IPS-18a (cell line): ENCODE measurements around the gene BCL10.

Experiments used
- H3K27ac ChIP-seq: one replicate; pipeline ENCODE4 v1.5.1; 2013; ENCODE audit warnings: low read length
- H3K27me3 ChIP-seq: one replicate; pipeline ENCODE4 v1.6.1; 2013; ENCODE audit warnings: mild to moderate bottlenecking, low read length; ENCODE audit not compliant: control insufficient read depth, insufficient read depth
- H3K36me3 ChIP-seq: one replicate; pipeline ENCODE4 v1.6.1; 2013; ENCODE audit warnings: low read depth, low read length; ENCODE audit not compliant: control insufficient read depth
- H3K4me1 ChIP-seq: one replicate; pipeline ENCODE4 v1.6.1; 2013; ENCODE audit warnings: low read depth, low read length; ENCODE audit not compliant: control insufficient read depth
- H3K4me3 ChIP-seq: one replicate; pipeline ENCODE4 v1.5.1; 2013; ENCODE audit warnings: low read length
- H3K9ac ChIP-seq: one replicate; pipeline ENCODE4 v1.6.1; 2013; ENCODE audit warnings: mild to moderate bottlenecking, low read length, moderate library complexity
- H3K9me3 ChIP-seq: one replicate; pipeline ENCODE4 v1.6.1; 2013; ENCODE audit warnings: low read depth, low read length; ENCODE audit not compliant: control insufficient read depth

The BCL10 gene

DNA sequence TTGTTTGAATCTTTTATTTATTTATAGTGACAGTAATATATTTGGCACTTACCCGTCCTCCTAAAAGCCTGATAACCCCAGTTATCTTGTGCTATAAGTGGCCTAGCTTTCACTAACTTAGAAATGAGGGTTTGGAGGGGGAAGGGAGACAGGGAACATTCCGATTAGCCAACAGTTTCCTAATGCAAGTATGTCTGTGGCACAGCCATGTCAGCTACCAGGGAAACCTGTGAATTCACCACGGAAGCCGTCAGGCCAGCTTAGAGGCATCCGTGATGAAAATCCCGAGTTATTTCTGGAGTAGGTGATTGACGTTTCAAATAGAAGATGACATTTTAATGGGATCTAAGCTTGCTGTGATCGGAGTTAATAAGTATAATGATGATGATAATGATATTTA lies 39.4 kb upstream of the BCL10 start:
- no peaks in the 10 kb centered on the region for H3K4me1 ChIP-seq
- no peaks in the 10 kb centered on the region for H3K36me3 ChIP-seq
- no peaks in the 10 kb centered on the region for H3K9me3 ChIP-seq
- H3K4me3 ChIP-seq = no peak overlapping the region
- H3K27me3 ChIP-seq = no peaks in the 10 kb centered on the region
- no peak overlapping the region for H3K27ac ChIP-seq
- H3K9ac ChIP-seq = no peak overlapping the region

DNA sequence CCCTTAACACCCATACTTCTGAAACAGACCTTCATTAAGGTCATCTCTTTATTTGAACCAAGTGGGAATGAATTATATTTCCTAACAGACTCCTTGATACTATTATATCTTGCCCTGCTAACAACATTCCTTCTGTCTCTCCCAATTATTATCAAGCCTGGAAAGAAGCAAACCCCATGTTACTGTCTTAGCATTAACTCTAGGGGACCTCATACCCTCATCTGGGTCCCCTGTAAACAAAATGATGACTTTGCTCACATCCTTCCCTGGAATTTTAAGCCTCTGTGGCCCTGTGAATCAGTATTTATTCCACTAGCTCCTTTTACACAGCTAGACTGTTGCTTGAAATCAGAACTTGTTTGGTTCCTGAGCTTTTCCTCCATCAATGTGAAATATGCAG lies 38.3 kb upstream of the BCL10 start:
- H3K9ac ChIP-seq = no peak overlapping the region
- H3K4me1 ChIP-seq = no peaks in the 10 kb centered on the region
- H3K4me3 ChIP-seq = no peak overlapping the region
- no peaks in the 10 kb centered on the region for H3K36me3 ChIP-seq
- H3K27me3 ChIP-seq = no peaks in the 10 kb centered on the region
- no peaks in the 10 kb centered on the region for H3K9me3 ChIP-seq
- H3K27ac ChIP-seq = no peak overlapping the region

DNA sequence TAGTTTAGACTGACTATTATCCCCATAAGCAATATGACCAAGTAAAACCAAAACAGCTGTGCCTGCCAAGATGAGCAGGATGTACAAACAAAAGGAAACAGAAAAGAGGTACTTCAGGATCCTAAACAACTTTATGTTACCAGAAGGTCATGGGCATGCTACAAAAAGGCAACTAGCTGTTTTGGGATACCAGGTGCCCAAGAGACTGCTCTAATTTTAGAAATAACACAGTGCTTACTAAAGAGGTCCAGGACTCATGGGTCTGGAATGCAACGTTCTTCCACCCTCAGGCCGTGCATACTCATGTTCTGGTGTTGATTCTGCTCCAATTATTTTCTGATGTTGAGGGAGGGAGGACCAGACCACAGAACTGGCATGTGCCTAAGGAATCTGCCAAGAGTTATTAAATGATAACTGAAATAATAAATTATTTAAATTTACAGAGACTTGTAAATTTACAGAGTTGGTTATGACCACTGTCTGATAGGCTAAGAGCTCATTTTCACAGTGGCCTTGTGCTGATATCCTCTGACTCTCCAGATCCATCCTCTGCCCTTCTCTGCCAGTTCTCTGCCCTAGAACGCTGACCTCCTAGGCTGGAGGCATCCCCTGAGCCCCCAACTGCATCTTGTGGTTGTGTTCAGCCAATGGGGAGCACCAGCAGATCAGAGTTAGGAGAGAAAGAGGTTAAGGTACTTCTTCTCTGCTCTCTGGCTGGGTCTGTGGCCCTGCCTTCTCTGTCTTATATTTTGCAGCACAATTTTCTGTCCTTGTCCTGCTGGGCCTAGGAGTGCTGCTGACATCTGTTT lies 37.7 kb upstream of the BCL10 start:
- Histone ChIP-seq H3K27me3 (no peaks in the 10 kb centered on the region), H3K9me3 (no peaks in the 10 kb centered on the region), H3K9ac (no peak overlapping the region), H3K27ac (no peak overlapping the region), H3K4me3 (no peak overlapping the region), H3K36me3 (no peaks in the 10 kb centered on the region), H3K4me1 (no peaks in the 10 kb centered on the region)

DNA sequence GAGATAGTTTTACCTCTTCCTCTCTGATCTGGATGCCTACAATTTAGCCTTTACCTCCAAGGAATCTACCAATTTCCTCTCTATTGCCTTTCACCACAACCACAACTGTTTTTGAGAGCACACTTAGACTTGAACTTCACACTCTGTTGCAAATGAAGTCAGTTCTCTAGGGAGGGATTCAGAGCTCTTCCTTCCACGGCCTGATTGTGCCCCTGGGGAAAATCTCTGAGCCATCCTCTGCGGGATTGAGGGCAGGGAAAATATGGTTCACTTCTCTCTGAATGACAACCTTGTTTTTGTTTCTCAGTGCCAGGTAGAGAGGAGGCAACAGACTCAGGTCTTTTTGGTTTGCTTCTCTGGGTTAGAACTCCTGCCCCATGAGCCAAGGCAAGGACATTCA lies 35.4 kb upstream of the BCL10 start:
- no peaks in the 10 kb centered on the region for H3K27me3 ChIP-seq
- H3K4me3 ChIP-seq = no peak overlapping the region
- no peaks in the 10 kb centered on the region for H3K36me3 ChIP-seq
- H3K9ac ChIP-seq = no peak overlapping the region
- H3K27ac ChIP-seq = no peak overlapping the region
- H3K9me3 ChIP-seq = no peaks in the 10 kb centered on the region
- H3K4me1 ChIP-seq = peaks cover 10% of the 10 kb centered on the region

DNA sequence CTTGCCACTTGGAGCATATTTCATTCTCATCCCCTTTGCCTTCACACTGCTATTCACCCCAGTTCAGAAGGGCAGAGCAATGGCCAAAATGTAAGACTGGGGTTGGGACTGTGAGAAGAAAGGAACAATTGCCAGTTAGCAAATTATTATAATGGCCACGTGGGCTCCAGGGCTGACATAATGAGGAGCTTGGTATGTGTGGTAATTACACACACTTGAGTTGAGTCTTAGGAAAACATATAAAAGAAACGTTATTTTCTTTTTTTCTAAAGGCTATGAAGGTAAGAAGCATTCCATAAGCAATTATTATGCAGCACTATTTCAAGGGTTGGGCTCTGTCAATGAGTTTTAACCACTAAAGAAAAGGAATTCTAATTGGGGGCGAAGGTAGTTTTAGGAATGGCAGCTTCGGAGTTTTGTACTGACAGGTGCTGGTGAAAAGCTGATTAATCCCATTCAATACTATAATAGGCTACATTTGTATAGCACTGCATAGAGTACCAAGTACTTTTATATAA lies 32.5 kb upstream of the BCL10 start:
- H3K4me1 ChIP-seq = peaks cover 10% of the 10 kb centered on the region
- H3K36me3 ChIP-seq = no peaks in the 10 kb centered on the region
- no peaks in the 10 kb centered on the region for H3K27me3 ChIP-seq
- H3K9me3 ChIP-seq = no peaks in the 10 kb centered on the region
- H3K4me3 ChIP-seq = no peak overlapping the region
- no peak overlapping the region for H3K27ac ChIP-seq
- H3K9ac ChIP-seq = no peak overlapping the region

DNA sequence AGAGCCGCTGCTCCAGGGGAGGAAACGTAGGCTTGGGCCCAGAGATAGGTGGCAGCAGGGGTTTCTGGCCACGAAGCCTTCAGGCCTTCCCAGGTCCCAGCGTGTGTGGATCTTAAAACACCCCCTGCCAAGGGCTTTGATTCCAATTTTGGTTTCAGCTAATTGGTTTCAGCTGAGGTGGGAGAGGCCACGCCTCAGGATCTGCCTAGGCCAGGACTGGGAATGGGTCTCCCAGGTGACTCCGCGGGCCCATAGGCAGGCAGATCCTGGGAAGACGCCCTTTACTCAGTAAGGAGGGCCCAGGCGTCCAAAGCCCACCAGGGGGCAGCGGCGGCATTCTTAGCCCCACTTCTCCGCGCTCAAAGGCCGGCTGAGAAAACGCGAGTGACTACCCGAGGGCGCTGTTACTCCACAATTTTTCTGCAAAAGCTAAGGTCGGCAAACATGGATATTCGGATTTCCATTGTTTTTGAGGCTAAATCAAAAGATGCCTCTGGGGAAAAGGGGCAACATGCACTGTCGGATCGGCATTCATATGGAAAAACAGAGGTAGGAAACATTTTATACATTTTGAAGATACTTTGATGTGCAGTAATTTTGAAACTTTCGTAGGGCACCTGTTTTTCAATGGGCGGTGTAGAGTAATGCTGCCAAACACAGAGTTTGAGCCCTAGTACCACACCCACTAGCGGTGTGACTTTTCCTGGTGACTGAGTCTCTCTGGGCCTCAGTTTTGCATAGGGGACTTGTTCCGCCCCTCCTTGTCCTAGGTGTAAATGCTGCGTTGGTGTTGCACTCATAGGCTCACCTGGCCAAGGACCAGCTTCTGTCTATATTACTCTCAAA lies 31.8 kb upstream of the BCL10 start:
- Histone ChIP-seq H3K9ac (no peak overlapping the region), H3K9me3 (no peaks in the 10 kb centered on the region), H3K27me3 (no peaks in the 10 kb centered on the region), H3K27ac (no peak overlapping the region), H3K4me1 (peaks cover 10% of the 10 kb centered on the region), H3K36me3 (no peaks in the 10 kb centered on the region), H3K4me3 (peak overlapping the region; percentile 21)

DNA sequence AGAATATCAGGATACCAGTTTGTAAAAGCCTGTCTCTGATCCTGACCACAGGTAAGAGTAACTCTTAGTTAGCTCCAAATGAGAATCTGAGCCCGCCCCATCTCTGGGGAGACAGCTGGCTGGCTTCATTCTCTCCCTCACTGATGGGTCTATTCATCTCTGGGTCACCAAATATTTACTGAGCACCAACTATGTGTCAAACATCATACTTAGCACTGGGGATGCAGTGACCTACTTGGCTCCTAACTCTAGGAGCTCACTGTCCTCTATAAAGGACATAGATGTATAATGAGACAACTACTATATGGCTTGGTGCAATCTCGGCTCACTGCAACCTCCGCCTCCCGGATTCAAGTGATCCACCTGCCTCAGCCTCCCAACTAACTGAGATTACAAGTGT lies 29.8 kb upstream of the BCL10 start:
- no peak overlapping the region for H3K4me3 ChIP-seq
- H3K9ac ChIP-seq = no peak overlapping the region
- no peaks in the 10 kb centered on the region for H3K9me3 ChIP-seq
- H3K4me1 ChIP-seq = peaks cover 10% of the 10 kb centered on the region
- no peaks in the 10 kb centered on the region for H3K27me3 ChIP-seq
- H3K27ac ChIP-seq = no peak overlapping the region
- no peaks in the 10 kb centered on the region for H3K36me3 ChIP-seq

DNA sequence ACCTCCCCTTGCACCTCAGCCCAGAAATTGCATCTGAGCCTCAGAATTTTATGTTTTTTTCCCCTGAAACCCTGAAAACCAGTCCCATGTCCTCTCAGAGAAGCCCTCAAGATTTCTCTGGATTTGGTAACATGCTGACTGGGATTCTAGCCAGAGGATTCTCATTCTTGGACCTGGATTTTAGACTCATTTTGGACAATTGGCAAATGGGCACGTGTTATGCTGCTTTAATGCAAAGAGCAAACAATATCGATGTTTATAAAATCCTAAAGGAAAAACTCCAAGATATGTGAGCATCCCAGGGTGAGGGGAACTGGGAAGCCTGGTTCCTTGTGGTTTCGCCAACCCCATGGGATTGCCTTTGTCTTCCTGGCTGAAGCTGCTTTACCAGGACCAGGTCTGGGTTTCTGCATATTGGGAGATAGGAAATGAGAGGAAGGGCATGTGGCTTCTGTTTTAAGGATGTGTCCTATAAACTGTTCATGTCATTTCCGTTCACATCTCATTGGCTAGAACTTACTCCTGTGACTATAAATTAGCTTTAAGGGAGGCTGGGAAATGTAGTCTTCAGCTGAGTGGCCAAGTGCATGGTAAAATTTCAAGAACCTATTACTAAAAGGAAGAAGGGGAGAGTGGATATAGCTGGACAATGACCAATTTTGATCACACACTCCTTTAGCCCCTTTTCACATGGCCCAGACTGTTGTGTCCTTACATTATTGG lies 27.2 kb upstream of the BCL10 start:
- no peak overlapping the region for H3K9ac ChIP-seq
- H3K27ac ChIP-seq = no peak overlapping the region
- H3K9me3 ChIP-seq = no peaks in the 10 kb centered on the region
- peaks cover 8% of the 10 kb centered on the region for H3K4me1 ChIP-seq
- H3K27me3 ChIP-seq = no peaks in the 10 kb centered on the region
- no peak overlapping the region for H3K4me3 ChIP-seq
- H3K36me3 ChIP-seq = no peaks in the 10 kb centered on the region

DNA sequence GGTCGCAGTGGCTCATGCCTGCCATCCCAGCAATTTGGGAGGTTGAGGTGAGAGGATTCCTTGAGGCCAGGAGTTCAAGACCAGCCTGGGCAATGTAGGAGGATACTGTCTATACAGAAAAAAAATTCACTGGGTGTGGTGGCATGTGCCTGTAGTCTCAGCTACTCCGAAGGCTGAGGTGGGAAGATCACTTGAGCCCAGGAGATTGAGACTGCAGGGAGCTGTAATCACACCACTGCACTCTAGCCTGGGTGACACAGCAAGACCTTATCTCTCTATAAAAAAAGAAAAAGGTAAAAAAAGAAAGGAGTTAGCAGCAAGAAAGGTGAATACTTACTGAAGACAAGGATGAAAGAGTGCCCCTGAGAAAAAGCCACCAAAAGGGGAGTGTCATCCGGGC lies 23.7 kb upstream of the BCL10 start:
- Histone ChIP-seq H3K27me3 (no peaks in the 10 kb centered on the region), H3K4me3 (no peak overlapping the region), H3K4me1 (peaks cover 4% of the 10 kb centered on the region), H3K9me3 (no peaks in the 10 kb centered on the region), H3K36me3 (no peaks in the 10 kb centered on the region), H3K9ac (no peak overlapping the region), H3K27ac (no peak overlapping the region)

DNA sequence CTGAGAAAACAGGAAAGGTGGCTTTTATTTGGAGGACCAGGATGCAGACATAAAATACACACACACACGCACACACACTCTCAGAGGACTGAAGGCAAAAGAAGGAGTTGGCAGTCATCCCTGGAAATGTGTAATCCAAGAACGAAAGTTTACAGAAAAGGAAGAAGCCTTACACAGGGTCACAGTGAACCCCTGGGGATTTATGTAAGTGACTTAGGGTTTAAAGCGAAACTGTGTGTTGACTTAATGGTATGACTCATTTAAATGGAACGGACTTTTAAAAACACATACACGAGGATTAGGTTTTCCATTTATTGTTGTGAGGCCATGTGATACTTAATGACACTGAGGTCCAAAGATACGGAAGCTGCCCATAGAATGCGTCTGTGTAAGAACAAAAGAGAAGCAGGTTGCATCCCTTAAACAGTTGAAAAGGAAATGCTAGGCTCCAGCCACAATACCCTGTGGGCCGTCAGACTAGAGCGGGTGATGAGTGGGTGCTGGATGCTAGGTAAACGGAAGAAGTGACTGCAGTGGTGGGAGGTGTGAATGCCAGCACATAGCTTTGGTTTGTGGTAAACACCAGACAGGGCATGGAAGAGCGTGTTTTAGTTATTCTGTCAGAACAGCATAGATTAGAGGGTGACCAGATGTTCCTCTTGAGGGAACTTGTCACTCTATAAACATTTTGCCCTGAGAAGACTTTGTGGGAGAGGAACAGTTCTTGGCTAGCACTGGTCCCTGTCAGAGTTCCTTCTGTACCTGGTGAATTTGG lies 21.6 kb upstream of the BCL10 start:
- H3K27ac ChIP-seq = no peak overlapping the region
- H3K9ac ChIP-seq = no peak overlapping the region
- peaks cover 4% of the 10 kb centered on the region for H3K4me1 ChIP-seq
- no peaks in the 10 kb centered on the region for H3K36me3 ChIP-seq
- no peak overlapping the region for H3K4me3 ChIP-seq
- H3K9me3 ChIP-seq = no peaks in the 10 kb centered on the region
- H3K27me3 ChIP-seq = no peaks in the 10 kb centered on the region

DNA sequence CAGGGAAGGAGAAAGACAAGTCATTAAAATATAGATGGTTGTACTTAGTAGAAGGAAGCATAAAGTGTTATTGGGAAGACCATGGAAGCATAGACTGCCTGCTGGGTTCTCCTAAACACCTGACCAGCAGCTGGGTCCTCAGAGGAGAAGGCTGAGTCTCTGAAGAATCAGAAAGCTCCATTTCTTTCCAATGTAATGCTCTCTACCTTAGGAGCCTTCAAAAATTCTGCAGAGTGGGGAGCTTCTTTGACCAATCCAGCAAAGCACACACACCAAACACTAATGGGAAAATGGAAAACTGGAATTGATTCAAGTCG lies 21.1 kb upstream of the BCL10 start:
- no peak overlapping the region for H3K9ac ChIP-seq
- H3K36me3 ChIP-seq = no peaks in the 10 kb centered on the region
- H3K27me3 ChIP-seq = no peaks in the 10 kb centered on the region
- H3K27ac ChIP-seq = no peak overlapping the region
- H3K9me3 ChIP-seq = no peaks in the 10 kb centered on the region
- peaks cover 4% of the 10 kb centered on the region for H3K4me1 ChIP-seq
- H3K4me3 ChIP-seq = no peak overlapping the region
